ENCODE data around the gene TAF1B. TPM values are rescaled to one million over a fixed set of nuclear protein-coding genes. Genes with fewer than 3 reads are reported as not detected.
A peak's percentile ranks its signal among the peaks of the same experiment; 100 is the strongest.
"Not testable (repeated sequence)": the region's sequence is repeated elsewhere in the genome, so short reads cannot be mapped to it uniquely, and the experiment has no call there.

The TAF1B gene
- polyA plus RNA-seq, 12 donors: 9.8 to 22.9 (median 13.4) TPM; not detected in 1

DNA sequence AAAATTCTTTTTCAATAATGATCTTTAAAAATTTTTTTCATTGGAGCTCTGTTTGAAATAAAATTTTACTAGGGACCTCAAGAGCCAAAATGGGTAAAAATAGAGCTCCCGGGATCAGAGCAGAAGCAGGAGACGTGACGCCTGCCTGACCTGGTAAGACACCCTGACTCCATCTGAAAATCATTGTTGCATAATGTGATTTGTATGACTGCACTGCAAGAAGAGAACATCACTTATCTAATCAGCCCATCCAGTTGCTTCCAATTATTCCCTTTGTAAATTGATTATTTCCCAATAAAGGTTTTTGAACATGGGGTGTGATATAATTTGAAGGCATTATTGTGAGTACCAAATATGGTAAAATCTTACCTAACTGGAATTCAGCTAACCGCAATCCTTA, 17.1 kb upstream of the TAF1B start:
- DNase-seq: no peak

- no peak for DNase-seq
These were observed 12.4 kb upstream of the TAF1B start for GRCh38 chr2:9830685-9831410.

GRCh38 chr2:9831670-9832069, 11.6 kb upstream of the TAF1B start:
- no peak for DNase-seq

GRCh38 chr2:9832586-9832985, 10.7 kb upstream of the TAF1B start:
- no peak for DNase-seq

- DNase-seq: not testable (repeated sequence)
These were observed 8.2 kb upstream of the TAF1B start for GRCh38 chr2:9835068-9835467.

GRCh38 chr2:9836074-9836473, 7.2 kb upstream of the TAF1B start:
- DNase-seq: no peak

GRCh38 chr2:9836517-9836916, 6.8 kb upstream of the TAF1B start:
- no peak for DNase-seq

DNA sequence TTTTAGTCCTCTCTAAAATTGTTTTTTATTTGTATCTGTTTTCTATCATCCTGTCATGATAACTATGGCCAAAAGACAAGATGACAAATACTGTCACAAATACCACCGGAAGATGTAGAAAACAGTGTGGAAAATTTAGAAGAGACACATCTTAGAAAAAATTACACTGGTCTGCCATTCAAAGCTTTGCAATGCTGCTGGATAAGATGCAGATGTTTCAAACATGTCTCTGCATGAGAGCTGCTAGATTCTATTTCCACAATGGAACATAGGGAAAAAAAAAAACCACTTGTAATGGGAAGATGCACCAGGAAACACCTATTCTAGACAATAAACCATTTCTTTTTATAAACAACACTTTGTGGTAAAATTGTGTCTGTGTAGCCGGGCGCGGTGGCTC, 5.8 kb upstream of the TAF1B start:
- DNase-seq: no peak

DNA sequence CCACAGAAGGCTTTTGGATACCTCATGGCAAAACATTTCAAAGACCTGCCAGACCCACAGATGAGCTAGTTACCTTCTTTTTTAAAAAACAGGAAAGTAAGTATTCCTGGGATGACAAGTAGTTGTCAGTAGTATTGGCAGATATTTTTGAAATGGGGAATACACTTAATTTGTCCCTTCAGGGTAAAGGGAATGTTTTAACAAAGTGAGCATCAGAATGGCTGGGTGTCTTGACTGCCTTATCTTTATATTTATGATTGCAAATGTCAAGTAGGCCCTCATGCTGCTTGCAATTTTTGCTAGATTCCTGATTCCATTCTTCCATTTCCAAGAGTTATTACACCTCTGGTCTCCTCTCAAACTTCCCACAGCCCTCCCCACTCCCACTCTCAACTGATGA, 4.9 kb upstream of the TAF1B start:
- no peak for DNase-seq

GRCh38 chr2:9842487-9843228, 616 bp upstream of the TAF1B start:
- DNase-seq: no peak

DNA sequence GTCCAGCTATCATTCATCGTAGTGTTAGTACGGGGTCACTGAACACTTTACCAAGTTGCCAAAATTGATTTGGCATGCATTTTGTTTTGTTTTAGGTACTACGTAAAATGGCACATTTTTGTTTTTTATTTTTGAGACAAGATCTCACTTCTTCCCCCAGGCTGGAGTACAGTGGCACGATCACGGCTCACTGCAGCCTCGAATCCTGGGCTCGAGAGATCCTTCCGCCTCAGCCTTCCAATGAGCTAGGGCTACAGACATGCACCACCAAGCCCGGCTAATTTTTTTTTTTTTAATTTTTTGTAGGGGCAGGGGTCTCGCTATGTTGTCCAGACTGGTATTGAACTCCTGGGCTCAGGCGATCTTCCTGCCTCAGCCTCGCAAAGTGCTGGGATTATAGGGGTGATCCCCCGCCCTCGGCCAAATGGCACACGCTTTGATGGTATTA, 786 bp downstream of the TAF1B start:
- no peak for DNase-seq

DNA sequence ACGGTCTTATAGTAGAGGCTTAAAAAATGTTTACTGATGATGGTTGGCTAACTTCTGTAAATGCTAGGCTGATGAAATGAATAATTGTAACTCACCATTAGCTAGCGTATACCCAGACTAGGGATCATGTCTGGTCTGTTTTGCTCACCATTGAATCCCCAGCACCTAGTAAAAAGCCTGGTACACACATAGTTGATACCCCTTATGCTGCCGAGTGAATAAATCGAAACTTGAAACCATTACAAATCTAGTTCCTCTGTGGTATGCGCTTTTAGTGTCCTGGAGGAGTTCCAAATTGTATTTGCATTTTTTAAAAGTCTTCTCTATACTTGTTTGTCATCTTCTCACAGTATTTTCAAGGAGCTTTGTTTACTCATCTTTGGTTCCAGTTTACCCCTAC, 1.3 kb downstream of the TAF1B start:
- peak; percentile 15 for DNase-seq

GRCh38 chr2:9846554-9846953, 3.3 kb downstream of the TAF1B start:
- no peak for DNase-seq

- no peak for DNase-seq
These were observed 3.9 kb downstream of the TAF1B start for GRCh38 chr2:9847140-9847539.

DNA sequence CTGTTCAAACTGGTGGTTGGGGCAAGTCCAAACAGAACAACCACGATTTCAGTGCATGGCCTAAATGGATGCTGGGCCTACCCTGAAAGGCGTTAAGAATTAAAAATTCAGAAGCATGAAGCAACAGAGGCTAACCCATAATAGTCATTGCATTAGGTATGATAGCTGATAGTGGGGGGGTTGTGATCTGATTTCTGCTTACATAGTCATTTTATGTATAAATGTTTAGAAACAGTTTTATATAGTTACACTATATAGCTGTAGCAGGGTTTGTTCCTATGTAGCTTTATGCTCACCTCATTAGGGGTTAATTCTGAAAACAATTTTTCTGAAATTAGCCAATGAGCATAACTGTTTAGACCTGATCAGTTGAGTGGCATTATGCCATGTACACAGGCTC, 9.6 kb downstream of the TAF1B start:
- DNase-seq: no peak

- DNase-seq: no peak
These were observed 14.8 kb downstream of the TAF1B start for GRCh38 chr2:9857814-9858729.

DNA sequence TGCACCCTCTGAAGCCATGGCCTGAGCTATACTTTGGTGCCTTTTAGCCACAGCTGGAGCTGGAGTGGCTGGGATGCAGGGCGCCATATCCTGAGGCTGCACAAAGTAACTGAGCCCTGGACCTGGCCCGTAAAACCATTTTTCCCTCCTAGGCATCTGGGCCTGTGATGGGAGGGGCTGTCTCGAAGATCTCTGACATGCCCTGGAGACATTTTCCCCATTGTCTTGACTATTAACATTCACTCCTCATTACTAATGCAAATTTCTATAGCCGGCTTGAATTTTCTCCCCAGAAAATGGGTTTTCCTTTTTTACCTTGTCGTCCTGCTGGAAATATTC, 15.4 kb downstream of the TAF1B start:
- no peak for DNase-seq

- DNase-seq: not testable (repeated sequence)
These were observed 17.8 kb downstream of the TAF1B start for GRCh38 chr2:9860922-9861580.

GRCh38 chr2:9867881-9868280, 24.6 kb downstream of the TAF1B start:
- DNase-seq: no peak

DNA sequence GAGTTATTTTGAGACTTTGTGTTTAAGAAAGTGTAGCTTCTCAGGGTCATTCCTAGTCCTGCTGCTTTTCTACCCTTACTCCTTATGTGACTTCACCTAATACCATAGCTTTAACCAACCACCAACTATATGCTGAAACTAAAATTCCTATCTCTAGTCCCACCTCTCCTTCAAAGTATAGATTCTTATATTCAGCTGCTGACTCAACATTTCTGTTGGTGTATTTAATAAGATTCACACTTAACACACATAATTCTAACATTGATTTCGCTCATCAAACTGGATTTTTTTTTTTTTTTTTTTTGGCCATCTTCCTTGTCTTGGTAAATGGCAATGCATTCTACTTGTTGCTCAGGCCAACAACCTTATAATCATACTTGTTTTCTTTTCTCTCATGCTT, 30.1 kb downstream of the TAF1B start:
- no peak for DNase-seq

- no peak for DNase-seq
These were observed 33.8 kb downstream of the TAF1B start for GRCh38 chr2:9877026-9877425.

- DNase-seq: no peak
These were observed 34.5 kb downstream of the TAF1B start for GRCh38 chr2:9877726-9878125.
